ENCODE measurements around the gene FNDC3A. TPM values are rescaled to one million over a fixed set of nuclear protein-coding genes. Genes with fewer than 3 reads are reported as not detected.

Gene FNDC3A
- total and polyA plus RNA-seq, 4 donors, result 17.6 to 87.6 (median 34.5) TPM

- H3K36me3 ChIP-seq (ENCODE audit: control insufficient read depth in 4 of 4, insufficient read depth in 4 of 4, low read length in 4 of 4), result peaks cover 4 to 49% (median 31%) of the 10 kb centered on the region in 4 donors
- DNase-seq (no peak), ATAC-seq (ENCODE audit: insufficient read depth, low FRiP score) (no peak)
- WGBS, 2 donors, result 83 to 87% methylated on average over 4 of the region's 4 CpGs
- no peak overlapping the region for H3K4me3 ChIP-seq
- H3K27ac ChIP-seq (ENCODE audit: low read depth in 1 of 2, low read length in 1 of 2), result no peak overlapping the region
- no peaks in the 10 kb centered on the region for H3K9me3 ChIP-seq (ENCODE audit: control insufficient read depth in 4 of 4, insufficient read depth in 3 of 4, low read length in 3 of 4)
- H3K4me1 ChIP-seq (ENCODE audit: control insufficient read depth in 5 of 5, insufficient read depth in 5 of 5, low read length in 5 of 5), result no peaks in the 10 kb centered on the region
- no peaks in the 10 kb centered on the region for H3K27me3 ChIP-seq (ENCODE audit: control insufficient read depth in 3 of 3, insufficient read depth in 3 of 3, low read length in 2 of 3)
- H3K9ac ChIP-seq (ENCODE audit: insufficient read depth in 1 of 2, low read length in 2 of 2), result no peak overlapping the region
- TF ChIP-seq CTCF (IDR thresholded peaks at IDR 0.05; ENCODE audit: control extremely low read depth, extremely low read depth), result no peak
These were observed 208.9 kb downstream of the FNDC3A start for GRCh38 chr13:49184621-49185020.

- Histone ChIP-seq H3K4me3 (no peak overlapping the region), H3K9me3 (ENCODE audit: control insufficient read depth in 4 of 4, insufficient read depth in 3 of 4, low read length in 3 of 4) (no peaks in the 10 kb centered on the region), H3K27ac (ENCODE audit: low read depth in 1 of 2, low read length in 1 of 2) (no peak overlapping the region), H3K4me1 (ENCODE audit: control insufficient read depth in 5 of 5, insufficient read depth in 5 of 5, low read length in 5 of 5) (no peaks in the 10 kb centered on the region), H3K9ac (ENCODE audit: insufficient read depth in 1 of 2, low read length in 2 of 2) (no peak overlapping the region), H3K36me3 (ENCODE audit: control insufficient read depth in 4 of 4, insufficient read depth in 4 of 4, low read length in 4 of 4) (peaks cover 4 to 45% (median 32%) of the 10 kb centered on the region in 4 donors), H3K27me3 (ENCODE audit: control insufficient read depth in 3 of 3, insufficient read depth in 3 of 3, low read length in 2 of 3) (no peaks in the 10 kb centered on the region)
- WGBS, 2 donors, result 25 to 37% methylated on average over 1 of the region's 1 CpG
- ATAC-seq (ENCODE audit: insufficient read depth, low FRiP score), result no peak
- DNase-seq, result no peak
- no peak for TF ChIP-seq CTCF (IDR thresholded peaks at IDR 0.05; ENCODE audit: control extremely low read depth, extremely low read depth)
These were observed 209.6 kb downstream of the FNDC3A start for GRCh38 chr13:49185264-49185663.

GRCh38 chr13:49190901-49191300, 215.2 kb downstream of the FNDC3A start:
- no peak overlapping the region for H3K4me3 ChIP-seq
- 66 to 93% methylated on average over 2 of the region's 2 CpGs for WGBS, 2 donors
- H3K27ac ChIP-seq (ENCODE audit: low read depth in 1 of 2, low read length in 1 of 2), result no peak overlapping the region
- no peaks in the 10 kb centered on the region for H3K27me3 ChIP-seq (ENCODE audit: control insufficient read depth in 3 of 3, insufficient read depth in 3 of 3, low read length in 2 of 3)
- ATAC-seq (ENCODE audit: insufficient read depth, low FRiP score) (no peak), DNase-seq (no peak)
- H3K9me3 ChIP-seq (ENCODE audit: control insufficient read depth in 4 of 4, insufficient read depth in 3 of 4, low read length in 3 of 4), result no peaks in the 10 kb centered on the region
- H3K9ac ChIP-seq (ENCODE audit: insufficient read depth in 1 of 2, low read length in 2 of 2), result no peak overlapping the region
- TF ChIP-seq CTCF (IDR thresholded peaks at IDR 0.05; ENCODE audit: control extremely low read depth, extremely low read depth), result no peak
- peaks cover 17 to 32% (median 30%) of the 10 kb centered on the region in 4 donors for H3K36me3 ChIP-seq (ENCODE audit: control insufficient read depth in 4 of 4, insufficient read depth in 4 of 4, low read length in 4 of 4)
- no peaks in the 10 kb centered on the region for H3K4me1 ChIP-seq (ENCODE audit: control insufficient read depth in 5 of 5, insufficient read depth in 5 of 5, low read length in 5 of 5)

- no peak for TF ChIP-seq CTCF (IDR thresholded peaks at IDR 0.05; ENCODE audit: control extremely low read depth, extremely low read depth)
- H3K4me3 ChIP-seq, result no peak overlapping the region
- H3K4me1 ChIP-seq (ENCODE audit: control insufficient read depth in 5 of 5, insufficient read depth in 5 of 5, low read length in 5 of 5), result peaks cover 0 to 4% (median 0%) of the 10 kb centered on the region in 5 donors
- H3K27me3 ChIP-seq (ENCODE audit: control insufficient read depth in 3 of 3, insufficient read depth in 3 of 3, low read length in 2 of 3), result no peaks in the 10 kb centered on the region
- no peak for DNase-seq
- no peaks in the 10 kb centered on the region for H3K9me3 ChIP-seq (ENCODE audit: control insufficient read depth in 4 of 4, insufficient read depth in 3 of 4, low read length in 3 of 4)
- no peak overlapping the region for H3K27ac ChIP-seq (ENCODE audit: low read depth in 1 of 2, low read length in 1 of 2)
- no peak for ATAC-seq (ENCODE audit: insufficient read depth, low FRiP score)
- H3K9ac ChIP-seq (ENCODE audit: insufficient read depth in 1 of 2, low read length in 2 of 2), result no peak overlapping the region
- WGBS, 2 donors, result 94 to 99% methylated on average over 3 of the region's 3 CpGs
- H3K36me3 ChIP-seq (ENCODE audit: control insufficient read depth in 4 of 4, insufficient read depth in 4 of 4, low read length in 4 of 4), result peaks cover 14 to 32% (median 21%) of the 10 kb centered on the region in 4 donors
These were observed 230.9 kb downstream of the FNDC3A start for GRCh38 chr13:49206641-49207040.

Data from lung (tissue), 12 donors.